ENCODE results near the gene CHP2. TPM values are rescaled to one million over a fixed set of nuclear protein-coding genes. Genes with fewer than 3 reads are reported as not detected.

The CHP2 gene
- total and polyA plus RNA-seq, 2 of the 13 experiments (the other 11 are each of a cell fraction or from before 2014, with no cell fraction given), result not detected

GRCh38 chr16:23729503-23730424 is 25.1 kb upstream of the CHP2 start (continued):
- TF ChIP-seq, protein P1, sequence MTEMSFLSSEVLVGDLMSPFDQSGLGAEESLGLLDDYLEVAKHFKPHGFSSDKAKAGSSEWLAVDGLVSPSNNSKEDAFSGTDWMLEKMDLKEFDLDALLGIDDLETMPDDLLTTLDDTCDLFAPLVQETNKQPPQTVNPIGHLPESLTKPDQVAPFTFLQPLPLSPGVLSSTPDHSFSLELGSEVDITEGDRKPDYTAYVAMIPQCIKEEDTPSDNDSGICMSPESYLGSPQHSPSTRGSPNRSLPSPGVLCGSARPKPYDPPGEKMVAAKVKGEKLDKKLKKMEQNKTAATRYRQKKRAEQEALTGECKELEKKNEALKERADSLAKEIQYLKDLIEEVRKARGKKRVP (CRISPR knock-in tag; IDR thresholded peaks at IDR 0.05), result peak in 1 of 2 experiments; percentile 98; a peak in 2 of 4 replicates
- TF ChIP-seq ATF2 (CRISPR knock-in tag; IDR thresholded peaks at IDR 0.05), result peak; percentile 53; the same call in 1 of the 2 replicates
- no peak for TF ChIP-seq NR1H2 (CRISPR knock-in tag; IDR thresholded peaks at IDR 0.05; ENCODE audit: borderline replicate concordance, low read depth)
- 0 out of 2 replicates have a peak, but pooled peaks have one; percentile 51 for TF ChIP-seq ZNF792 (CRISPR knock-in tag; IDR thresholded peaks at IDR 0.05)
- TF ChIP-seq PHB2 (IDR thresholded peaks at IDR 0.05; ENCODE audit: partially characterized antibody), result no peak
- peak; percentile 74; the same call in 1 of the 2 replicates for TF ChIP-seq ZNF225 (CRISPR knock-in tag; IDR thresholded peaks at IDR 0.05)
- TF ChIP-seq EZH2 (conservative IDR thresholded peaks at IDR 0.05; ENCODE audit: low read depth, low read length), result no peak
- no peak for TF ChIP-seq MTA3 (CRISPR knock-in tag; IDR thresholded peaks at IDR 0.05)
- peak in 1 of 2 experiments; percentile 34; a peak in 1 of 4 replicates for TF ChIP-seq POLR2A (IDR thresholded peaks at IDR 0.05; ENCODE audit: insufficient read depth in 1 of 2, low read depth in 2 of 2, low read length in 2 of 2)
- TF ChIP-seq BCL6 (CRISPR knock-in tag; IDR thresholded peaks at IDR 0.05), result 0 out of 2 replicates have a peak, but pooled peaks have one; percentile 41
- no peak for TF ChIP-seq ZNF317 (CRISPR knock-in tag; IDR thresholded peaks at IDR 0.05)
- TF ChIP-seq TEAD3 (CRISPR knock-in tag; optimal IDR thresholded peaks at IDR 0.05; ENCODE audit: borderline replicate concordance), result peak; percentile 19
- TF ChIP-seq KLF6 (CRISPR knock-in tag; IDR thresholded peaks at IDR 0.05), result 0 out of 2 replicates have a peak, but pooled peaks have one; percentile 58
- TF ChIP-seq CEBPB (IDR thresholded peaks at IDR 0.05; ENCODE audit: borderline replicate concordance, low read depth, low read length), result peak; percentile 92
- no peak for TF ChIP-seq ZNF891 (CRISPR knock-in tag; IDR thresholded peaks at IDR 0.05)
- no peak for TF ChIP-seq GTF2F1 (IDR thresholded peaks at IDR 0.05; ENCODE audit: low read length)
- TF ChIP-seq, protein P2, sequence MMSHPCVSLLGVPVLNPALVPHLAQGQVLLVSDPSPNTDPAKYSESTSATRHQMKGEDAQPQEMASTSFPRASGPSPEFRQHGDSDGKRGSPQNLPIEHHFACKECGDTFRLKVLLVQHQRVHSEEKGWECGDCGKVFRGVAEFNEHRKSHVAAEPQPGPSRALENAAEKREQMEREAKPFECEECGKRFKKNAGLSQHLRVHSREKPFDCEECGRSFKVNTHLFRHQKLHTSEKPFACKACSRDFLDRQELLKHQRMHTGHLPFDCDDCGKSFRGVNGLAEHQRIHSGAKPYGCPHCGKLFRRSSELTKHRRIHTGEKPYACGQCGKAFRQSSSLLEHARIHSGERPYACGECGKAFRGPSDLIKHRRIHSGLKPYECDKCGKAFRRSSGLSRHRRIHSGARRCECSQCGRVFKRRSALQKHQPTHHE (CRISPR knock-in tag; IDR thresholded peaks at IDR 0.05; ENCODE audit: borderline replicate concordance), result no peak
- TF ChIP-seq, protein P3, sequence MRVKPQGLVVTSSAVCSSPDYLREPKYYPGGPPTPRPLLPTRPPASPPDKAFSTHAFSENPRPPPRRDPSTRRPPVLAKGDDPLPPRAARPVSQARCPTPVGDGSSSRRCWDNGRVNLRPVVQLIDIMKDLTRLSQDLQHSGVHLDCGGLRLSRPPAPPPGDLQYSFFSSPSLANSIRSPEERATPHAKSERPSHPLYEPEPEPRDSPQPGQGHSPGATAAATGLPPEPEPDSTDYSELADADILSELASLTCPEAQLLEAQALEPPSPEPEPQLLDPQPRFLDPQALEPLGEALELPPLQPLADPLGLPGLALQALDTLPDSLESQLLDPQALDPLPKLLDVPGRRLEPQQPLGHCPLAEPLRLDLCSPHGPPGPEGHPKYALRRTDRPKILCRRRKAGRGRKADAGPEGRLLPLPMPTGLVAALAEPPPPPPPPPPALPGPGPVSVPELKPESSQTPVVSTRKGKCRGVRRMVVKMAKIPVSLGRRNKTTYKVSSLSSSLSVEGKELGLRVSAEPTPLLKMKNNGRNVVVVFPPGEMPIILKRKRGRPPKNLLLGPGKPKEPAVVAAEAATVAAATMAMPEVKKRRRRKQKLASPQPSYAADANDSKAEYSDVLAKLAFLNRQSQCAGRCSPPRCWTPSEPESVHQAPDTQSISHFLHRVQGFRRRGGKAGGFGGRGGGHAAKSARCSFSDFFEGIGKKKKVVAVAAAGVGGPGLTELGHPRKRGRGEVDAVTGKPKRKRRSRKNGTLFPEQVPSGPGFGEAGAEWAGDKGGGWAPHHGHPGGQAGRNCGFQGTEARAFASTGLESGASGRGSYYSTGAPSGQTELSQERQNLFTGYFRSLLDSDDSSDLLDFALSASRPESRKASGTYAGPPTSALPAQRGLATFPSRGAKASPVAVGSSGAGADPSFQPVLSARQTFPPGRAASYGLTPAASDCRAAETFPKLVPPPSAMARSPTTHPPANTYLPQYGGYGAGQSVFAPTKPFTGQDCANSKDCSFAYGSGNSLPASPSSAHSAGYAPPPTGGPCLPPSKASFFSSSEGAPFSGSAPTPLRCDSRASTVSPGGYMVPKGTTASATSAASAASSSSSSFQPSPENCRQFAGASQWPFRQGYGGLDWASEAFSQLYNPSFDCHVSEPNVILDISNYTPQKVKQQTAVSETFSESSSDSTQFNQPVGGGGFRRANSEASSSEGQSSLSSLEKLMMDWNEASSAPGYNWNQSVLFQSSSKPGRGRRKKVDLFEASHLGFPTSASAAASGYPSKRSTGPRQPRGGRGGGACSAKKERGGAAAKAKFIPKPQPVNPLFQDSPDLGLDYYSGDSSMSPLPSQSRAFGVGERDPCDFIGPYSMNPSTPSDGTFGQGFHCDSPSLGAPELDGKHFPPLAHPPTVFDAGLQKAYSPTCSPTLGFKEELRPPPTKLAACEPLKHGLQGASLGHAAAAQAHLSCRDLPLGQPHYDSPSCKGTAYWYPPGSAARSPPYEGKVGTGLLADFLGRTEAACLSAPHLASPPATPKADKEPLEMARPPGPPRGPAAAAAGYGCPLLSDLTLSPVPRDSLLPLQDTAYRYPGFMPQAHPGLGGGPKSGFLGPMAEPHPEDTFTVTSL (CRISPR knock-in tag; IDR thresholded peaks at IDR 0.05; ENCODE audit: borderline replicate concordance), result no peak
- TF ChIP-seq THRA (CRISPR knock-in tag; IDR thresholded peaks at IDR 0.05; ENCODE audit: borderline replicate concordance), result no peak

Data from HepG2 (cell line).